ENCODE measurements around the gene PDCL2.
"Not testable (repeated sequence)": the region's sequence is repeated elsewhere in the genome, so short reads cannot be mapped to it uniquely, and the experiment has no call there.

Gene PDCL2

GRCh38 chr4:55598641-55599040 is 6.6 kb upstream of the PDCL2 start:
- no peak for DNase-seq (ENCODE audit: extremely low read depth in 1 of 2, low read depth in 1 of 2)

- DNase-seq (ENCODE audit: extremely low read depth in 1 of 2, low read depth in 1 of 2), result no peak
Observed at GRCh38 chr4:55588160-55588559, 3.9 kb downstream of the PDCL2 start.

- DNase-seq (ENCODE audit: extremely low read depth in 1 of 2, low read depth in 1 of 2), result not testable (repeated sequence)
Observed at GRCh38 chr4:55582773-55583172, 9.3 kb downstream of the PDCL2 start.

- DNase-seq (ENCODE audit: extremely low read depth in 1 of 2, low read depth in 1 of 2), result no peak
Observed at GRCh38 chr4:55578341-55579010, 13.6 kb downstream of the PDCL2 start.

- DNase-seq (ENCODE audit: extremely low read depth in 1 of 2, low read depth in 1 of 2), result no peak
Observed at GRCh38 chr4:55575513-55575912, 16.5 kb downstream of the PDCL2 start.

GRCh38 chr4:55574252-55574651 is 17.8 kb downstream of the PDCL2 start:
- no peak for DNase-seq (ENCODE audit: extremely low read depth in 1 of 2, low read depth in 1 of 2)

GRCh38 chr4:55571806-55572205 is 20.2 kb downstream of the PDCL2 start:
- DNase-seq (ENCODE audit: extremely low read depth in 1 of 2, low read depth in 1 of 2), result no peak

GRCh38 chr4:55568905-55569504 is 23.0 kb downstream of the PDCL2 start:
- no peak for DNase-seq (ENCODE audit: extremely low read depth in 1 of 2, low read depth in 1 of 2)

- DNase-seq (ENCODE audit: extremely low read depth in 1 of 2, low read depth in 1 of 2), result no peak
Observed at GRCh38 chr4:55561889-55562288, 30.2 kb downstream of the PDCL2 start.

- DNase-seq (ENCODE audit: extremely low read depth in 1 of 2, low read depth in 1 of 2), result no peak
Observed at GRCh38 chr4:55560096-55560495, 31.9 kb downstream of the PDCL2 start.

- no peak for DNase-seq (ENCODE audit: extremely low read depth in 1 of 2, low read depth in 1 of 2)
Observed at GRCh38 chr4:55554453-55555030, 37.5 kb downstream of the PDCL2 start.

- DNase-seq (ENCODE audit: extremely low read depth in 1 of 2, low read depth in 1 of 2), result no peak
Observed at GRCh38 chr4:55553441-55554201, 38.4 kb downstream of the PDCL2 start.

- DNase-seq (ENCODE audit: extremely low read depth in 1 of 2, low read depth in 1 of 2), result not testable (repeated sequence)
Observed at GRCh38 chr4:55551964-55552363, 40.1 kb downstream of the PDCL2 start.

GRCh38 chr4:55549888-55550287 is 42.2 kb downstream of the PDCL2 start:
- DNase-seq (ENCODE audit: extremely low read depth in 1 of 2, low read depth in 1 of 2), result no peak

- no peak for DNase-seq (ENCODE audit: extremely low read depth in 1 of 2, low read depth in 1 of 2)
Observed at GRCh38 chr4:55547918-55548317, 44.1 kb downstream of the PDCL2 start.

- DNase-seq (ENCODE audit: extremely low read depth in 1 of 2, low read depth in 1 of 2), result no peak
Observed at GRCh38 chr4:55547466-55547770, 44.6 kb downstream of the PDCL2 start.

- DNase-seq (ENCODE audit: extremely low read depth in 1 of 2, low read depth in 1 of 2), result peak; percentile 64 to 75
Observed at GRCh38 chr4:55546756-55547465, 45.1 kb downstream of the PDCL2 start, which contains the start of gene CLOCK. CLOCK (minus strand) TSS chr4:55546909; CDS start chr4:55482785, 64,124 bp downstream.

GRCh38 chr4:55546506-55546755 is 45.6 kb downstream of the PDCL2 start:
- no peak for DNase-seq (ENCODE audit: extremely low read depth in 1 of 2, low read depth in 1 of 2)

GRCh38 chr4:55545641-55546505 is 46.2 kb downstream of the PDCL2 start:
- DNase-seq (ENCODE audit: extremely low read depth in 1 of 2, low read depth in 1 of 2), result peak; percentile 42 to 45

- no peak for DNase-seq (ENCODE audit: extremely low read depth in 1 of 2, low read depth in 1 of 2)
Observed at GRCh38 chr4:55545151-55545550, 46.9 kb downstream of the PDCL2 start.
